ENCODE results near the gene DAND5. TPM values are rescaled to one million over a fixed set of nuclear protein-coding genes. Genes with fewer than 3 reads are reported as not detected.
A peak's percentile ranks its signal among the peaks of the same experiment; 100 is the strongest.

Gene DAND5
- total and polyA plus RNA-seq, 9 of the 15 experiments (the other 6 are each of a cell fraction or from before 2014, with no cell fraction given), result 0.22 to 0.83 (median 0.60) TPM

GRCh38 chr19:13005253-13005652 lies 35.9 kb downstream of the DAND5 start:
- Histone ChIP-seq H3K79me2 (ENCODE audit: control insufficient read depth, insufficient read depth, low read length) (peaks cover 36% of the 10 kb centered on the region), H3K27ac (ENCODE audit: extremely low read depth, low read depth, low read length) (no peak overlapping the region), H4K20me1 (replicated peaks; ENCODE audit: control insufficient read depth, insufficient read depth, low read length) (peaks cover 16% of the 10 kb centered on the region), H2AFZ (ENCODE audit: low read depth, low read length) (no peak overlapping the region), H3K4me2 (ENCODE audit: insufficient read depth, low read length) (no peak overlapping the region), H3K9me3 (replicated peaks; ENCODE audit: control insufficient read depth, insufficient read depth, low read depth, low read length) (no peaks in the 10 kb centered on the region), H3K9ac (ENCODE audit: insufficient read depth in 1 of 2, low read depth in 2 of 2, low read length in 2 of 2) (no peak overlapping the region), H3K36me3 (ENCODE audit: control insufficient read depth, insufficient read depth, low read length) (peaks cover 3% of the 10 kb centered on the region; the same call in 2 of the 3 replicates), H3K27me3 (ENCODE audit: control insufficient read depth in 2 of 2, insufficient read depth in 2 of 2, low read length in 2 of 2) (no peaks in the 10 kb centered on the region), H3K9me1 (ENCODE audit: control insufficient read depth, insufficient read depth, low read length) (peaks cover 8% of the 10 kb centered on the region), H3K4me1 (replicated peaks in 1 of 2; ENCODE audit: control insufficient read depth in 2 of 2, insufficient read depth in 2 of 2, low read length in 2 of 2) (peaks cover 0 to 51% of the 10 kb centered on the region in 2 experiments; a peak in 2 of 5 replicates), H3K4me3 (no peak overlapping the region)
- POLR2A ChIA-PET, result interaction anchor here (0.6 to 2.0 kb wide), 5 partner anchors 9 to 91 kb away, joined by 3 to 10 read pairs (median 3); no protein-coding TSS in a partner anchor
- BruUV-seq (replicated peaks), result no TSS peak
- in situ Hi-C loops (cut with MboI) (no loop called here), intact Hi-C loops (cut with micrococcal nuclease) (no loop called here)
- CTCF ChIA-PET (ENCODE audit: low intra/inter-chr PET ratio), result no interaction called here
- DNase-seq (ENCODE audit: extremely low read depth in 1 of 4, low spot score in 3 of 4), result no peak
- 66% methylated on average over 4 of the region's 4 CpGs for WGBS (ENCODE audit: insufficient coverage, low coverage, missing lambda C conversion rate)
- no peak for FAIRE-seq
- TF ChIP-seq RBM25 (IDR thresholded peaks at IDR 0.05; ENCODE audit: low read depth, low read length, severe bottlenecking), result peak; percentile 48
- no peak for TF ChIP-seq POLR2H (tag; IDR thresholded peaks at IDR 0.05; ENCODE audit: low read depth)
- TF ChIP-seq ZFP36 (IDR thresholded peaks at IDR 0.05; ENCODE audit: low read depth, low read length, partially characterized antibody), result peak; percentile 44
- no peak for ATAC-seq

- no peak overlapping the region for H3K27ac ChIP-seq (ENCODE audit: extremely low read depth, low read depth, low read length)
- H3K4me1 ChIP-seq (replicated peaks in 1 of 2; ENCODE audit: control insufficient read depth in 2 of 2, insufficient read depth in 2 of 2, low read length in 2 of 2), result peaks cover 0 to 52% of the 10 kb centered on the region in 2 experiments; a peak in 2 of 5 replicates
- H3K9me1 ChIP-seq (ENCODE audit: control insufficient read depth, insufficient read depth, low read length), result peaks cover 8% of the 10 kb centered on the region
- H3K9me3 ChIP-seq (replicated peaks; ENCODE audit: control insufficient read depth, insufficient read depth, low read depth, low read length), result no peaks in the 10 kb centered on the region
- POLR2A ChIA-PET, result interaction anchor here (0.6 to 1.5 kb wide), 3 partner anchors 9 to 740 kb away, joined by 3 to 4 read pairs (median 3); no protein-coding TSS in a partner anchor
- no peak overlapping the region for H3K4me2 ChIP-seq (ENCODE audit: insufficient read depth, low read length)
- peaks cover 16% of the 10 kb centered on the region for H4K20me1 ChIP-seq (replicated peaks; ENCODE audit: control insufficient read depth, insufficient read depth, low read length)
- WGBS (ENCODE audit: insufficient coverage, low coverage, missing lambda C conversion rate), result 72% methylated on average over 11 of the region's 12 CpGs
- H3K36me3 ChIP-seq (ENCODE audit: control insufficient read depth, insufficient read depth, low read length), result peaks cover 3% of the 10 kb centered on the region; the same call in 2 of the 3 replicates
- H3K27me3 ChIP-seq (ENCODE audit: control insufficient read depth in 2 of 2, insufficient read depth in 2 of 2, low read length in 2 of 2), result no peaks in the 10 kb centered on the region
- ATAC-seq (no peak), FAIRE-seq (no peak), DNase-seq (ENCODE audit: extremely low read depth in 1 of 4, low spot score in 3 of 4) (no peak)
- BruUV-seq (replicated peaks), result no TSS peak
- CTCF ChIA-PET (ENCODE audit: low intra/inter-chr PET ratio), result no interaction called here
- peaks cover 32% of the 10 kb centered on the region for H3K79me2 ChIP-seq (ENCODE audit: control insufficient read depth, insufficient read depth, low read length)
- in situ Hi-C loops (cut with MboI), result no loop called here
- 0 out of 4 replicates have a peak overlapping the region, but pooled peaks of 1 of the 2 experiments have one; percentile 65 for H3K9ac ChIP-seq (ENCODE audit: insufficient read depth in 1 of 2, low read depth in 2 of 2, low read length in 2 of 2)
- intact Hi-C loops (cut with micrococcal nuclease), result no loop called here
- H3K4me3 ChIP-seq, result no peak overlapping the region
- H2AFZ ChIP-seq (ENCODE audit: low read depth, low read length), result no peak overlapping the region
- TF ChIP-seq RBM15 (IDR thresholded peaks at IDR 0.05; ENCODE audit: insufficient read depth, low read length), result no peak
- TF ChIP-seq ZNF511 (CRISPR knock-in tag; IDR thresholded peaks at IDR 0.05), result no peak
- no peak for TF ChIP-seq TOE1 (IDR thresholded peaks at IDR 0.05; ENCODE audit: borderline replicate concordance)
- no peak for TF ChIP-seq TOE1 (CRISPR knock-in tag; IDR thresholded peaks at IDR 0.05; ENCODE audit: borderline replicate concordance, low read depth)
- TF ChIP-seq NONO (IDR thresholded peaks at IDR 0.05; ENCODE audit: low read depth in 2 of 2, low read length in 1 of 2), result no peak
- no peak for TF ChIP-seq CBX5 (IDR thresholded peaks at IDR 0.05; ENCODE audit: borderline replicate concordance, low read depth)
- TF ChIP-seq FIP1L1 (IDR thresholded peaks at IDR 0.05; ENCODE audit: low read depth, low read length, poor library complexity, severe bottlenecking), result no peak
- no peak for TF ChIP-seq MLX (CRISPR knock-in tag; conservative IDR thresholded peaks at IDR 0.05)
- TF ChIP-seq SMC3 (conservative IDR thresholded peaks at IDR 0.05; ENCODE audit: insufficient read depth, low read depth, low read length), result no peak
These were observed 36.5 kb downstream of the DAND5 start for GRCh38 chr19:13005861-13006370.

Data from K562 (cell line).